Motor neuron (in vitro differentiated cells): Measurements from ENCODE around the gene RBFA. TPM values are rescaled to one million over a fixed set of nuclear protein-coding genes. Genes with fewer than 3 reads are reported as not detected.

ENCODE experiments used
- ATAC-seq, 8 experiments: fragments of 200-7000 bp; cut with Tn5 transposase; replicated peaks in 6 of 8; 2 replicates each; pipeline ENCODE4 v1.8.0; 2021; ENCODE audit warnings: mild to moderate bottlenecking in 8 of 8, moderate library complexity in 8 of 8
- H3K27ac ChIP-seq, 2 donors: fragments of 250-450 bp; sonication (Bioruptor Pico); 2 replicates each; pipeline ENCODE4 v1.9.0; 2021; ENCODE audit warnings: antibody characterized with exemption in 2 of 2, mild to moderate bottlenecking in 2 of 2, moderate library complexity in 1 of 2
- H3K4me1 ChIP-seq, 2 donors: fragments of 250-450 bp; sonication (Bioruptor Pico); replicated peaks in 1 of 2; 2 replicates each; pipeline ENCODE4 v1.6.1; 2021; ENCODE audit warnings: antibody characterized with exemption in 2 of 2, mild to moderate bottlenecking in 2 of 2, moderate library complexity in 1 of 2
- H3K4me3 ChIP-seq, 5 donors: fragments of 250-450 bp; sonication (Bioruptor Pico); 2 replicates each; pipeline ENCODE4 v1.9.0; 2021; ENCODE audit warnings: antibody characterized with exemption in 5 of 5, mild to moderate bottlenecking in 5 of 5, moderate library complexity in 4 of 5
- WGBS, 10 experiments: fragments of 450-650 bp; shearing (Covaris generic); methylation state at CpG; one replicate each; pipeline ENCODE4 v1.0.0; 2022; 5-methylcytosine and 5-hydroxymethylcytosine counted together
- in situ Hi-C, 9 experiments: fragments of 400-800 bp; cut with MboI; loops; one replicate each; pipeline ENCODE4 v1.15.0; 2021; ENCODE audit warnings: low sequenced_read_pairs in 9 of 9, low pct_unique_long_range_greater_than_20kb in 2 of 9; ENCODE audit not compliant: unreplicated experiment in 9 of 9
- total RNA-seq, 8 experiments: library from RNA; unstranded; fragments of 300-600 nt; gene quantifications; 2 replicates each; pipeline versions ENCODE4 v1.2.3 to v1.2.4, GENCODE V29; 2022

RBFA gene
- total RNA-seq, 8 experiments from 2014 or later: 17.6 to 41.3 (median 24.2) TPM

DNA sequence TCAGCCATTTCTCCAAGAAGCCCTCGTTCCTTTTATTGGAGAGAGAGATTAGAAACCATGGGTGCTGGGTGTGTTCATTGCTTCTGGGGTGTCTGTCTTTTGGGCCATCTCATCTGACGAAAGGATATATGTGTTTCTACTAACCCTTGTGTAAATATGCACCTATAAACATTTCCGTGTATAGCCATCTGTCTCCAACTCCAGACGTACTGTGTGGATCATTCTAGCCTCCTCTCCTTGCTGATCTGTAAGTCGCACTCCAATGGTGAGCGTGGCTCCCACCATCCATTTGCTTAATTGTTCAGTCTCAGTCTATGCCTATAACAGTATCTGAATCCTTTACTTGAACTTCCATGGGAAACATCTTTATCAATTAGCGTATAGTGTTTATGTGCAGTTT is 1.8 kb downstream of the RBFA start:
- no peak for ATAC-seq
- Histone ChIP-seq H3K27ac (no peak overlapping the region), H3K4me1 (peaks cover 3 to 11% of the 10 kb centered on the region in 2 donors), H3K4me3 (peak overlapping the region in 1 of 5 donors; percentile 98)
- 70 to 100% (median 88%) methylated on average over 1 to 7 of the region's 7 CpGs; no CpG with 5 or more reads in 1 of the 10 experiments for WGBS, 10 experiments
- in situ Hi-C loops: no loop called here

GRCh38 chr18:80037300-80037699 is 3.1 kb downstream of the RBFA start:
- Histone ChIP-seq H3K27ac (no peak overlapping the region), H3K4me3 (no peak overlapping the region), H3K4me1 (peaks cover 3 to 11% of the 10 kb centered on the region in 2 donors)
- ATAC-seq: no peak
- in situ Hi-C loops: no loop called here
- 94 to 100% (median 100%) methylated on average over 2 to 6 of the region's 12 CpGs; no CpG with 5 or more reads in 5 of the 10 experiments for whole genome bisulfite sequencing, 10 experiments

DNA sequence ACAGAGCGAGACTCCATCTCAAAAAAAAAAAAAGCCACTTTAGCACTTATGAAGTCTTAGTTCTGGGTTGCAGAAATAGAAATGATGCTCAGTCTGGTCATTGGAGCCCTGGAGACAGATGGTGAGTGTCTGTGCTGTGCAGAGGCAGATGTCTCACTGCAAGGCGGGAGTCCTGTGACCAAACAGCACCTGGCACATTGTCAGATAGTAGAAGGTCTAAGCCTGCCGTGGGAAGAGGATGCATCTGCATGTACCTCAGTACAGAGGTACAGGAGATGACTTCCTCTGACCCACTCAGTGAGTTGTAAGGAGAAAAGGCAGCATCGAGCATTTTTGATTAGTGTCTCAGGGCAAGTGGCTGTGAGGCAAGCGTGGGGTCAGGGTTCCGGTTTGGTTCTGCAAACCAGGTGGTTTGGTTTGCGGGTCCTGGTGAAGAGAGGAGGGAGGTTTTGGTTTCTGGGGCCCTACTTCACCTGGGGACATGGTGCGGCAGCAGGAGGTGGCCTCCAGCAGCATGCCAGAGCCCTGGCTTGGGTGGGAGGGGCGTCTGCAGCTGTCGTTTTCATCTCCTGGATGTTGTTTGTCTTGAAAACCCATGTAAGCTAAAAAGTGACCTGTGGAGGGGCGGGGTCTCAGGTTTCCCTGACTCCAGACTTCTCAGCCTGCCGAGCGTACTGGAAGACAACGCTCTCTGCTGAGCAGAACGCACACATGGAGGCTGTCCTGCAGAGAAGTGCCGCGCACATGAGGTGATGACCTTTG is 3.8 kb downstream of the RBFA start:
- in situ Hi-C loops: no loop called here
- no peak overlapping the region for H3K4me3 ChIP-seq
- no peak for ATAC-seq
- H3K4me1 ChIP-seq: peaks cover 0 to 11% of the 10 kb centered on the region in 2 donors
- no peak overlapping the region for H3K27ac ChIP-seq
- 76 to 100% (median 87%) methylated on average over 1 to 11 of the region's 17 CpGs; no CpG with 5 or more reads in 3 of the 10 experiments for WGBS, 10 experiments

DNA sequence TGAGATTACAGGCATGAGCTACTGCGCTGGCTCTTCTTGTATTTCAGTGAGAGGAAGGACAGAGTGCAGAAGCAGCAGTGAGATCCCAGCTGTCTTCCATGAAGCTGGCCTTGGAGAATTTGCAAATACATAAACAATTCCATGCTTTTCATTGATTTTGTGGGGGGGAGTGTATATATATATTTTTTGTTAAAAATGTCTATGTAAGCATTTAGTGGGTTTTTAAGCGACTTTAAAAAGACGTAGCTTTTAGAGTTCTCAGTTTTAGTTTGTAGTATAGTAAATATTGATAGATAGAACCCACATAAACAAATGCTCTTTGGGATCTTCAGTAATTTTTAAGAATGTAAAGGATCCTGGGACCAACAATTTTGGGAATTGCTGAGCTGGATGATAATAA is 6.3 kb downstream of the RBFA start:
- H3K4me3 ChIP-seq: no peak overlapping the region
- 86 to 100% (median 100%) methylated on average over 1 to 3 of the region's 3 CpGs for WGBS, 10 experiments
- peaks cover 0 to 6% of the 10 kb centered on the region in 2 donors for H3K4me1 ChIP-seq
- no peak overlapping the region for H3K27ac ChIP-seq
- in situ Hi-C loops: no loop called here
- ATAC-seq: no peak

DNA sequence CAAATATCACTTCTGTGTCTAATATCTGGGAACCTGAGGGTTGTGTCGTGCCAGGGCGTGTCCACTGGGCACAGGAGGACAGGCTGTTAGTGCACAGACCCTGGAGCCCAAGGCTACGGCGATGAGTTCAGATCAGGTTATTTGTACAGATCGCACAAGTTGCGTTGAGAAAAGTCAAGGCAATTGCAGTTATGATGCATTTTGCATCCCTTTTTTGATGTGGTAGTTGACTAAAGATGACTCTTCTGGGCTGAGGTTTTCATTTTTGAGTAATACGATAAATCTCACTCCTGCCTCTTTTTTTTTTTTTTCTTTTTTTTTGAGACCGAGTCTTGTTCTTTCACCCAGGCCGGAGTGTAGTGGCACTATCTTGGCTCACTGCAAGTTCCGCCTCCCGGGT is 7.2 kb downstream of the RBFA start:
- 84 to 100% (median 95%) methylated on average over 2 to 8 of the region's 11 CpGs; no CpG with 5 or more reads in 2 of the 10 experiments for WGBS, 10 experiments
- Histone ChIP-seq H3K4me1 (no peaks in the 10 kb centered on the region), H3K4me3 (no peak overlapping the region), H3K27ac (no peak overlapping the region)
- in situ Hi-C loops: no loop called here
- ATAC-seq: no peak

DNA sequence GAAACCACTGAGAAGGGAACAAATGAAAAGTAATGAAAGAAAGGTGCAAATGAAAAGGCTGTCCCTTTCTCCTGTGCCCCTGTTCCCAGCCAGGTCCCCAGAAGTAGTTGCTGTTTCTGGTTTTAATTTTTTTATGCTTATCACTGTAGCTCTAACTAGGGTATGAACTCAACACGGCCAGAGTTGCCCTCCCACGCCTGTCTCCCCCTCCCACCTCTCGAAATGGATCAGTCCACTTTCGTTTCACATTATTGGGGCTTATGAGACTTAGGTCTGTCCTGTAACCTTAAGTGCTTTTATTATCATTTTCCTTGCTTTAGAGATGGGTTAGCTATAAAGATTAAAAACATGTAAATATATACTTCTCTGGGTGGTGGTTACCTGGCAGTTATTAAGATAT is 8.6 kb downstream of the RBFA start:
- Histone ChIP-seq H3K27ac (no peak overlapping the region), H3K4me3 (no peak overlapping the region), H3K4me1 (no peaks in the 10 kb centered on the region)
- in situ Hi-C loops: no loop called here
- ATAC-seq: no peak
- WGBS, 10 experiments: 70 to 88% (median 76%) methylated on average over 2 to 4 of the region's 4 CpGs; no CpG with 5 or more reads in 6 of the 10 experiments

DNA sequence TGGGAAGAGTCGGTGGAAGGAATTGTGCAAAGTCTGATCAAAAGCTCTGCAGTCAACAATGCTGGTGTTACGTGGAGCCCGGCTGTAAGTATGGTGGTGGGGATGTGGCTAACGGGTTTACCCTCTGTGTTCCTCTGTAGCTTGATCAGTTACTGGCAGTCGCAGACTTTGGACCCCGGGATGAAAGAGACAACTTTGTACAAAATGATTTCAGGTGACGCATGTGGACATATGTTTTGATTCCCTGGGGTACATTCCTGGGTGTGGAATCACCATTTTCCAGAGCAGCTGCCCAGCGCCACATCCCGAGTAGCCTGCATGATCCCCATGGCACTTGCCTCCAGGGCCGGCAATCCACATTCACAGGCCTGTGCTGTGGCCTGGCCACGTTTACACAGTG is 9.8 kb downstream of the RBFA start:
- Histone ChIP-seq H3K27ac (no peak overlapping the region), H3K4me1 (no peaks in the 10 kb centered on the region), H3K4me3 (no peak overlapping the region)
- in situ Hi-C loops: no loop called here
- ATAC-seq: no peak
- 58 to 100% (median 96%) methylated on average over 1 to 8 of the region's 11 CpGs for WGBS, 10 experiments

DNA sequence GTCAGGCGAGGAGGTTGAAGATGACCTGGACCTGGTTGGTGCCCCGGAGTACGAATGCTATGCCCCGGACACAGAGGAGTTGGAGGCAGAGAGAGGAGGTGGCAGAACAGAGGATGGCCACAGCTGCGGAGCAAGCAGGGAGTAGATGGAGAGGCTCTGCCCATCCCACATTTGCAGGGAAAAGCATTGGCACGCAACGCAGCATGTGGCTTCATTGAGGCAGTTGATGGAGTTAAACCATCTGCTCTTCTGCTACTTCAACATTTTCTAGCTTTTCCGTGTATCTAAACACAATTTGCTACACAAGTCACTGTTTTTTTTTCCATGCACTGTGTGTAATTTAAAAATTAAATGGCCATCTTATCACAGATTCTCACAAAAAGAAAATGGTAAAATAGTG is 11.8 kb downstream of the RBFA start:
- no peak for ATAC-seq
- 78 to 100% (median 97%) methylated on average over 1 to 6 of the region's 8 CpGs for WGBS, 10 experiments
- in situ Hi-C loops: no loop called here

GRCh38 chr18:80046431-80046830 is 12.2 kb downstream of the RBFA start:
- no peak overlapping the region for H3K4me3 ChIP-seq
- no peaks in the 10 kb centered on the region for H3K4me1 ChIP-seq
- in situ Hi-C loops: no loop called here
- 60 to 100% (median 92%) methylated on average over 1 to 16 of the region's 16 CpGs; no CpG with 5 or more reads in 3 of the 10 experiments for WGBS, 10 experiments
- no peak overlapping the region for H3K27ac ChIP-seq
- ATAC-seq: no peak

More for the DNA sequence above, 11.8 kb downstream of the RBFA start:
- Histone ChIP-seq H3K4me1 (no peaks in the 10 kb centered on the region), H3K27ac (no peak overlapping the region), H3K4me3 (no peak overlapping the region)

GRCh38 chr18:80046961-80047541 is 12.8 kb downstream of the RBFA start:
- no peak overlapping the region for H3K27ac ChIP-seq
- H3K4me3 ChIP-seq: no peak overlapping the region
- no peak for ATAC-seq
- 72 to 100% (median 93%) methylated on average over 1 to 9 of the region's 10 CpGs; no CpG with 5 or more reads in 1 of the 10 experiments for WGBS, 10 experiments
- in situ Hi-C loops: no loop called here
- no peaks in the 10 kb centered on the region for H3K4me1 ChIP-seq

DNA sequence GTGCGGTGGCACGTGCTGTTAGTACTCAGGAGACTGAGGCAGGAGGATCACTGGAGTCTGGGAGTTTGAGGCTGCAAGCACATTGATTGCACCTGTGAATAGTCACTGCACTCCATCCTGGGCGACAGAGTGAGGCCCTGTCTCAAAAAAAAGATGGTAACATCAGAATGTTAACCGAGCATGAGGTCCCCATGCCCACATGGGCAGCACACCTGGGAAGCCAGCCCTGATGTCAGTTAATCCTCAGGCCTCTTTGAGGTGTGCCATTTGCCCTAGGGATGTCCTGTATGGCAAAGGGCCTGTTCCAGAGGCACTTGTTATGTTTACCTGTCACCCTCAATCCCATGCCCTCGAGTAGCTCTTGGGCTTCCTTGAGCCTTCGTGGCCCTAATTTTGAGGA is 16.6 kb downstream of the RBFA start:
- Histone ChIP-seq H3K4me3 (no peak overlapping the region), H3K27ac (no peak overlapping the region), H3K4me1 (no peaks in the 10 kb centered on the region)
- ATAC-seq: no peak
- 85 to 100% (median 96%) methylated on average over 2 to 6 of the region's 6 CpGs; no CpG with 5 or more reads in 1 of the 10 experiments for WGBS, 10 experiments
- in situ Hi-C loops: no loop called here

GRCh38 chr18:80056095-80056494 is 21.9 kb downstream of the RBFA start:
- no peak for ATAC-seq
- 47 to 100% (median 85%) methylated on average over 1 to 2 of the region's 2 CpGs; no CpG with 5 or more reads in 1 of the 10 experiments for WGBS, 10 experiments
- Histone ChIP-seq H3K4me1 (no peaks in the 10 kb centered on the region), H3K4me3 (no peak overlapping the region), H3K27ac (no peak overlapping the region)
- in situ Hi-C loops: no loop called here

DNA sequence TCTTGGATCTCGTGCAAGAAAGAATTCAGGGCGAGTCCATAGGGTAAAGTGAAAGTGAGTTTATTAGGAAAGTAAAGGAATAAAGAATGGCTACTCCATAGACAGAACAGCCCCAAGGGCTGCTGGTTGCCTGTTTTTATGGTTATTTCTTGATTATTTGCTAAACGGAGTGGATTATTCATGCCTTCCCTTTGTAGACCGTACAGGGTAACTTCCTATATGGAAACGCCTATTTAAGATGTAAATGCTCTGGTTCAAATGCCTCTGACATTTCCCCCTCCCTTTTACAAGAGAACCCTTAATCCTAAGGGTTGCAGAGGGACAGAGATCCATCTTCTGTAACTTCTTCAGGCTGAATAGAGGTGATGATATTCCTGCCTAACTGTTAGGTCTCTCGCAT is 25.7 kb downstream of the RBFA start:
- in situ Hi-C loops: no loop called here
- peak in 3 of 8 experiments; percentile 28 to 65 (median 60) for ATAC-seq
- no peaks in the 10 kb centered on the region for H3K4me1 ChIP-seq
- H3K4me3 ChIP-seq: no peak overlapping the region
- whole genome bisulfite sequencing, 10 experiments: 33 to 100% (median 80%) methylated on average over 1 to 6 of the region's 6 CpGs; no CpG with 5 or more reads in 1 of the 10 experiments
- H3K27ac ChIP-seq: no peak overlapping the region
